AG09319 (cell line): ENCODE measurements around the gene OR4S2.

Experiments used
- DNase-seq: peaks from one replicate; pipeline ENCODE4 v3.0.0-alpha.2; 2010; ENCODE audit warnings: low read depth; ENCODE audit errors: extremely low read depth
- TF ChIP-seq, protein P1 (sequence below): IDR thresholded peaks from 2 replicates; pipeline ENCODE4 v1.5.1; 2011; ENCODE audit warnings: low read depth, mild to moderate bottlenecking, inconsistent platforms, low read length, moderate library complexity

The OR4S2 gene, protein sequence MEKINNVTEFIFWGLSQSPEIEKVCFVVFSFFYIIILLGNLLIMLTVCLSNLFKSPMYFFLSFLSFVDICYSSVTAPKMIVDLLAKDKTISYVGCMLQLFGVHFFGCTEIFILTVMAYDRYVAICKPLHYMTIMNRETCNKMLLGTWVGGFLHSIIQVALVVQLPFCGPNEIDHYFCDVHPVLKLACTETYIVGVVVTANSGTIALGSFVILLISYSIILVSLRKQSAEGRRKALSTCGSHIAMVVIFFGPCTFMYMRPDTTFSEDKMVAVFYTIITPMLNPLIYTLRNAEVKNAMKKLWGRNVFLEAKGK

DNA sequence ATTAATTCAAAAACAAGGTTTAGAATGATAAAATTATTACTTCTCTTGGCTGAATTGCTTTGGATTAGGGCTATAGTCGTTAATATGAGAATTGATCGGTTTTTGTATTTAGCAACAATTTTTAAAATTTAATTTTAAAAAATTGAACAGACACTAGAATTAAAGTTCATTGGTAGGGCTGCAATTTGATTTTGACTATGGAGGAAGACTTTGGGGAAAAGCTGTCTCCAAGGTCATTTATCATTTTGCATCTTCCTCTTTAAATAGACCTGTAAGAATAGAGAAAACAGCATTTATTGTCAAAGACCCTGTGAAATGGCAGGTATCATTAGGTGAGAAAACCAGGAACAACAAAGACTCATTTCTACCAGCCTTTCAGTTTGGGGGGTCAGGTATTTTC, at the start of gene OR4S2:
OR4S2 (plus strand) TSS at position 301 of the 400 bp plus-strand sequence. CDS start 2,577 bp downstream, outside the sequence.
- TF ChIP-seq, protein P1, sequence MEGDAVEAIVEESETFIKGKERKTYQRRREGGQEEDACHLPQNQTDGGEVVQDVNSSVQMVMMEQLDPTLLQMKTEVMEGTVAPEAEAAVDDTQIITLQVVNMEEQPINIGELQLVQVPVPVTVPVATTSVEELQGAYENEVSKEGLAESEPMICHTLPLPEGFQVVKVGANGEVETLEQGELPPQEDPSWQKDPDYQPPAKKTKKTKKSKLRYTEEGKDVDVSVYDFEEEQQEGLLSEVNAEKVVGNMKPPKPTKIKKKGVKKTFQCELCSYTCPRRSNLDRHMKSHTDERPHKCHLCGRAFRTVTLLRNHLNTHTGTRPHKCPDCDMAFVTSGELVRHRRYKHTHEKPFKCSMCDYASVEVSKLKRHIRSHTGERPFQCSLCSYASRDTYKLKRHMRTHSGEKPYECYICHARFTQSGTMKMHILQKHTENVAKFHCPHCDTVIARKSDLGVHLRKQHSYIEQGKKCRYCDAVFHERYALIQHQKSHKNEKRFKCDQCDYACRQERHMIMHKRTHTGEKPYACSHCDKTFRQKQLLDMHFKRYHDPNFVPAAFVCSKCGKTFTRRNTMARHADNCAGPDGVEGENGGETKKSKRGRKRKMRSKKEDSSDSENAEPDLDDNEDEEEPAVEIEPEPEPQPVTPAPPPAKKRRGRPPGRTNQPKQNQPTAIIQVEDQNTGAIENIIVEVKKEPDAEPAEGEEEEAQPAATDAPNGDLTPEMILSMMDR = no peak
- DNase-seq = no peak

DNA sequence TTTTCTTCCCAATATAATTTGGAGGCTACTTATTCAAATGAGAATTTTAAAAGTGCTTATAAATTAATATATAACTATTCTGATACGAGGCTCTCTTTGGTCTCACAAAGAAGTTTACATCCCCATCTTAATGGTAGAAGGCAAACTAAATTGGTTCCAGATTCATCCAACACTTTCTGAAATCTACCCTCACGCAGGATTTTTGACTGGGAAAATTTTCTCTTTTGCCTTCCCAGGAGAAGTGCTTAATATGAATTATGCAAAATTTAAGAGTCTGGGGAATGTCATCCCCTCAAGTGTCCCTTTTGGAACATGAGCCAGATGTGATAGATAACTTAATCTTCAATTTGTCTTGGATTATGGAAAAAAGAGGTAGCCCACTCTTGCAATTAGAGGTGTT, 40.6 kb upstream of the OR4S2 start, which contains the start of gene OR4C11:
OR4C11 (minus strand) TSS at position 101 of the 400 bp plus-strand sequence. CDS start 3,272 bp downstream, outside the sequence.
- no peak for DNase-seq
- TF ChIP-seq, protein P1 = no peak

DNA sequence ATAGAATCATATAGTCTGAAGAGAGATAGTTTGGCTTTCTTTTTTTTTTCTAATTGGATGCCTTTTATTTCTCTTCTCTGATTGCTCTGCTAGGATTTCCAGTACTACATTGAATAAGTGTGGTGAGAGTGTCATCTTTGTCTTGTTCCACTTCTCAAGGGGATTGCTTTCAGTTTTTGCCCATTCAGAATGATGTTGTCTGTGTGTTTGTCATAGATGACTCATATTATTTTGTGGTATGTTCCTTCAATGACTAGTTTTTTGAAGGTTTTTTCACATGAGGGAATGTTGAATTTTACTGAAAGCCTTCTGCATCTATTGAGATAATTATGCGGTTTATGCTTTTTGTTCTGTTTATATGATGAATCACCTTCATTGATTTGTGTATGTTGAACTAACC, 23.6 kb upstream of the OR4S2 start:
- no peak for DNase-seq
- TF ChIP-seq, protein P1 = no peak

DNA sequence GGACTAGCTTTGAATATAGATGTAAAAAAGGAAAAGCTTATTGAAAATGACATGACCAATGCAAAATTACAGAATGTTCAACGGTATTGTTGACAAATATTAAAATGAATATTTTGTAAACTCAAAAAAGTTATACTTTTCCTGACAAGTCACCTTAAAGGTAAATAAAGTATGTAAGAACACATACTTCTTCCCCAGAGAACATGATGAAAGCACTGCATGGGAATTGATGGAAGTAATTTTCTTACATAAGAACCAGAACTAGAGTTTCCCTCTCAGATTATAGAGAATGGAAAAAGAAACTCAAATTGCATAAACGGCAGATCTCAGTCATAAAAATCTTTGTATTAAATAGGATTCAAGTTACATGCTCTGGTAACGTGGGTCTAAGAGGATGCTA, 13.3 kb upstream of the OR4S2 start, which contains the start of gene OR4P4:
OR4P4 (plus strand) TSS at position 301 of the 400 bp plus-strand sequence.
- TF ChIP-seq, protein P1 = no peak
- no peak for DNase-seq

DNA sequence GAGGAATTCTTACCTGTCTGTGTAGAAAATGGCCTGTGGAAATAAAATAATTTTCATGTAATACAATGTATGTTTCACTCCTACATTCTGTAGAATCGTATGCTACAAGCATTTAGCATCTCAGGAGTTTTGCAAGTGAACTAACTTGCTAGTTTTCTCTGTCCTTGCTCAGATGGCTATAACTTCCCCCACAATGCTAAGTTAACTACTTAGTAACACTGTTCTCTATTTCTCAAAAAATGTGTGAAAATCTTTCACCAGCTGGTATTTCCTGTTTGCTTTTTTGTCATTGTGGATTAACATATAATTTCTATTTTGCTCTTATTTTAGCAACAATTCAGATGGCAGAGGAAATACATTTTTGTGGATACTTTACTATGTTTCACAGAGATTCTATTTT, 4.4 kb downstream of the OR4S2 start:
- no peak for DNase-seq

DNA sequence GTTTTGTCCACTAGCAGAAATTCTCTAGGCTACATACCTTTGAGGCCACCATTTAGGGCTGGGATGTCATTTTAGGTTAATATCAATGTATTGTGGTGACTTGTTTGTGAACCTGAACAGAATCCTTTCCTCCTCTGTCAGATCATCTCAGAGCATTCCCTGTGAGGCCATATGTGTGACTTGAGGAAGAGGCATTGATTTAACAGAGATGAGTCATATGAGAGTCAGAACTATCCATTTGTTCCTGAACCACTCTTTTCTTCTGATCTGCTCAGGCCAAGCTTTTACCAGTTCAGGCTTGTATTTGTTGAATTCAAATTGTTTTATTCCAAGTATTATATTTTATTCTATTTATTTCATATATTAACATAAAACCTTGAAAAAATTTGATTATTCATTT, 7.0 kb downstream of the OR4S2 start:
- TF ChIP-seq, protein P1 = no peak
- no peak for DNase-seq

More for the DNA sequence above, 4.4 kb downstream of the OR4S2 start:
- TF ChIP-seq, protein P1 = no peak

DNA sequence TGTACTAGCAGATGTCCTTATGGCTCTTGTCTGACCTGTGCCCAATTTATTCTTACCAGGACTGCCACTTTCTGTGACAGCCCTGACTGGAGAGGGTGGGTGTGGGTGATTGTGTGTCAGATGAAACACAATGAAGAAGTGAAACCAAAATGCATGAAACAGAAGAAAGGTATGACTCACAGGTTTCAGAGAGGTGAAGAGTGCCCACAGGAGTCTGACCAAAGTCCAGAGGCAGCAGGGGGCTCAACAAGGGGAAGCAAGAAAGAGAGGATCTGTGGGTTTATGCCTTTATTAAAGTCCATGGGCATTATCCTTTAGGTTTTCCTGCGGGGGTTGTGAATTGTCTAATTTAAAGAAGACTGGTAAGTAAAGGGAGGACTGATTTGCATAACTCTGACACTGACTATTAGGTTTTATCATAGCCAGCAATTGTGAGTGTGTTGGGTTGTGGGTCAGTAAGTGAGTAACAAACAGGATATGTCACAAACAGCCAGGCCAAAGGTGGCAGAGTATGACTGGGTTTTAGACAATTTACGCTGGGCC, 10.0 kb downstream of the OR4S2 start:
- DNase-seq = no peak
- TF ChIP-seq, protein P1 = no peak
